Activated naive CD8-positive, alpha-beta T cell treated with anti-CD3 and anti-CD28 coated beads for 36 hours (primary cell): ENCODE results near the gene SLIRP. TPM values are rescaled to one million over a fixed set of nuclear protein-coding genes. Genes with fewer than 3 reads are reported as not detected.
"Not testable (repeated sequence)": the region's sequence is repeated elsewhere in the genome, so short reads cannot be mapped to it uniquely, and the experiment has no call there.

Experiments used
- DNase-seq: peaks from one replicate; pipeline ENCODE4 v3.0.0; 2021
- H3K27ac Mint-ChIP-seq: one replicate; pipeline ENCODE4 v1.8.0; 2022; ENCODE audit warnings: mild to moderate bottlenecking, moderate library complexity, mixed read lengths
- H3K27me3 Mint-ChIP-seq: one replicate; pipeline ENCODE4 v1.8.0; 2022; ENCODE audit warnings: mild to moderate bottlenecking, mixed read lengths
- H3K36me3 Mint-ChIP-seq: one replicate; pipeline ENCODE4 v1.8.0; 2021; ENCODE audit warnings: mild to moderate bottlenecking, mixed read lengths
- H3K4me1 Mint-ChIP-seq: one replicate; pipeline ENCODE4 v1.8.0; 2021; ENCODE audit warnings: mixed read lengths
- H3K4me3 Mint-ChIP-seq: one replicate; pipeline ENCODE4 v1.8.0; 2022; ENCODE audit warnings: mild to moderate bottlenecking, moderate library complexity, mixed read lengths
- H3K9me3 Mint-ChIP-seq: one replicate; pipeline ENCODE4 v1.8.0; 2022; ENCODE audit warnings: mixed read lengths
- total RNA-seq, 2 experiments: library from RNA; stranded (reverse); gene quantifications; one replicate each; pipeline ENCODE4 v1.2.3, GENCODE V29; 2021

SLIRP gene
- total RNA-seq, 2 experiments from 2014 or later, result 182 to 190 TPM

DNA sequence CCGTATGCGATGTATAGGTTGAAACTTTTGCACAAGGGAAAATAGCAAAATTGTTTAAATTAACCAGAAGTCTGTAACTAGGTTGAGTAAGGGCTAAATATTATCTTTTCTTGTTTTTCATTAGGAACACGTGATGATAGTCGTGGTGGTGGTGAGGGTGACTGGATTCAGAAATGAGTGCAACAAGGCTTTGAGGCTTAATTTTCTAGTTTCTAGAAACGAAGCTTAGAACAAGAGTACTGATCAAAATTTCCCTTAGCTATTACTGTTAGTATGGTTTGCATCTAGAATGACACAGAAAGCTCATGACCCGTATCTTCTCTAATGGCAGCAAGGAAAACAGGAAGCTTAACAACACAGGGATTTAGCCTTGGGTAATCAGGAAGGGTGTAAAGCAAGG, 7.0 kb downstream of the SLIRP start:
- no peaks in the 10 kb centered on the region for H3K9me3 Mint-ChIP-seq
- peaks cover 23% of the 10 kb centered on the region for H3K4me1 Mint-ChIP-seq
- H3K36me3 Mint-ChIP-seq, result peaks cover 33% of the 10 kb centered on the region
- H3K27ac Mint-ChIP-seq, result peak overlapping the region; percentile 30
- DNase-seq, result no peak
- H3K27me3 Mint-ChIP-seq, result no peaks in the 10 kb centered on the region
- no peak overlapping the region for H3K4me3 Mint-ChIP-seq

DNA sequence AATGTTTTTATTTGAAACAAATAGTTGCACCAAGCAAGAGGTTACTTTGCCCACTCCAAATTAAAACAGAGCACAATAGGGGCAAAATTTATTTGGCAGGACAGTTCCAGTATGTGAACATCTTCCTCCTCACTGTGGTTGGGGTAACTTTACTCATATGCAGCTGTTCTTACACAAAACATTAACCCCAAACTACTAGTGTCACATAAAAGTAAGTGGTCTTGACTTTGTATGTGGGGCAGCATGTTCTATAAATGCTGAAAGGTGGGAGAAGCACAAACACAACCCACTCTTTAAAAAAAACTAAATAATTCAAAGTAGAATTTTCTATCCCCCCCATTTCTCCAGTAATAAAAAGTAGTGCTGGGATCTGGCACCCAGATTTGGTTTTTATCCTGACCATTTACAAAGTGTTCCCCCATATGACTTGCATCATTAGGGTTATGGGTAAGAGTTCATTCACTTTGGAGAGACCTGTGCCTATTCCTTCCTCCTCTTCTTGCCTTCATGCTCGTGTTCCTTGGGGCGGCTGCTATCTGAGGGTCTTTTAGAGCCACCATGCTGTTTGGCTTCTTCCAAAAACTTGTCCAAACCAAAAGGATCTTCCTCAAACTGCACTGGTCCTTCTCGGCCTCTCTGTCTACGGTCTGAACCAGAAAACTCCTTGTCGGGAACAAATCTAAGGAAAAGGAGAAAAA, 9.9 kb downstream of the SLIRP start:
- Mint-ChIP-seq H3K36me3 (peaks cover 38% of the 10 kb centered on the region), H3K27ac (peak overlapping the region; percentile 47), H3K4me3 (no peak overlapping the region), H3K9me3 (no peaks in the 10 kb centered on the region), H3K27me3 (no peaks in the 10 kb centered on the region), H3K4me1 (peaks cover 15% of the 10 kb centered on the region)
- no peak for DNase-seq

DNA sequence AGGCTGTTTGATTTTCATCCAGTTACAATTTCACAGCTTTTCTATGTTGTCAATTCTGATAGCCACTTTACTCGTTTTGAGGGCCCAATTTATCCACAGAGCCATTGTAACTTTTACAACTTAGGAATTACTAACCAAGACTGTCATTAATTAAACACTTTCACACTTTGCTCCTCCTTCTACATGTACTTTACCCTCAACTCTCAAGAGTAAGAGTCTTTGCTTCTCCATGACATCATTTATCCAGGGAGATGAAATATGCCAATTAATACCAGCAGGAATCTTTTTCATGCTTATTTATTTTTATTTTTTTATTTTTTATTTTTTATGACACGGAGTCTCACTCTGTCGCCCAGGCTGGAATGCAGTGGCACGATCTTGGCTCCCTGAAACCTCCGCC, 13.5 kb downstream of the SLIRP start:
- H3K4me1 Mint-ChIP-seq, result peaks cover 4% of the 10 kb centered on the region
- no peaks in the 10 kb centered on the region for H3K9me3 Mint-ChIP-seq
- H3K4me3 Mint-ChIP-seq, result no peak overlapping the region
- H3K27me3 Mint-ChIP-seq, result no peaks in the 10 kb centered on the region
- DNase-seq, result no peak
- H3K36me3 Mint-ChIP-seq, result peaks cover 35% of the 10 kb centered on the region
- H3K27ac Mint-ChIP-seq, result no peak overlapping the region

DNA sequence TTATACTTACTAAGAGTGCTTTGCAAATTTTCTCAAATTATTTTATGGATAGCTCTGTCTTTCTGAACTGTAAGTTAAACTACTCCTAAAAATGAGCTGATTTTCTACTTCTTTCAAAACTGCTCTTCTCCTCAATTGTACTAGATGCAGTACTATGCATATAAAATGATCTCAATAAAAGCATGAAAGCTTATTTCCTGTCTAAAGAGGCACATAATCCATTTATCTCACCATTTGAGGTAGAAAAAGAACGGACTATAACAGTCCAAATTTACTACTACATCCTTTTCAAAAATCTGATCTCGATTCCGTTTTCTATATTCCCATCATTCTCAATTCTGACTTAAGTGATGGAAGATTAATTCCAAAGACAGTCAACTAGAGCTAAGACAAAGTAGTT, 14.4 kb downstream of the SLIRP start:
- peaks cover 41% of the 10 kb centered on the region for H3K36me3 Mint-ChIP-seq

DNA sequence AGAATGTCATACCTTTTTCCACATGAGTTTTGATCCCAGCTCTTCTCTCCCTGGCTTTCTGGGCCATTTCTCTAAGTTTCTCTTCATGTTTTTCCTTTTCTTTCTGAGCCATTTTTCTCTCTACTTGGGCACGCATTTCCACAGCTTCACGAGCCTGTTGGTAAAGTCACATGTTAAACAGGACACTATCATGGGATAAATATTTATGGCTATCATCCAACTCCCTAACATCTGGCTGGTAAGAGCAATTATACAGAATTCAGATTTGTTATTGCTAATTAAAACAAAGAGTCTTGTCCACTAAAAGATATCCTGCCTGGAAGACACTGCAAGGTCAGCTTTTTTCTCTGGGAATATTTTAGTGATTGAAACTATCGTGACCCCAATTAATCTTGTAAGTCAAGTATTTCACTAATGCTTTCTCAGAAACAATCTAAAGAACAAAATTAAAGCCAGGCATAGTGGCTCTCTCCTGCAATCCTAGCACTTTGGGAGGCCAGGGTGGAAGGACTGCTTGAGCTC, 23.1 kb downstream of the SLIRP start:
- Mint-ChIP-seq H3K4me1 (peaks cover 2% of the 10 kb centered on the region), H3K4me3 (no peak overlapping the region), H3K27ac (peak overlapping the region; percentile 10), H3K27me3 (no peaks in the 10 kb centered on the region), H3K9me3 (no peaks in the 10 kb centered on the region), H3K36me3 (peaks cover 34% of the 10 kb centered on the region)
- no peak for DNase-seq

More for the DNA sequence above, 14.4 kb downstream of the SLIRP start:
- no peaks in the 10 kb centered on the region for H3K9me3 Mint-ChIP-seq
- H3K27ac Mint-ChIP-seq, result peak overlapping the region; percentile 49
- H3K27me3 Mint-ChIP-seq, result no peaks in the 10 kb centered on the region
- no peak overlapping the region for H3K4me3 Mint-ChIP-seq
- DNase-seq, result no peak
- peaks cover 4% of the 10 kb centered on the region for H3K4me1 Mint-ChIP-seq

DNA sequence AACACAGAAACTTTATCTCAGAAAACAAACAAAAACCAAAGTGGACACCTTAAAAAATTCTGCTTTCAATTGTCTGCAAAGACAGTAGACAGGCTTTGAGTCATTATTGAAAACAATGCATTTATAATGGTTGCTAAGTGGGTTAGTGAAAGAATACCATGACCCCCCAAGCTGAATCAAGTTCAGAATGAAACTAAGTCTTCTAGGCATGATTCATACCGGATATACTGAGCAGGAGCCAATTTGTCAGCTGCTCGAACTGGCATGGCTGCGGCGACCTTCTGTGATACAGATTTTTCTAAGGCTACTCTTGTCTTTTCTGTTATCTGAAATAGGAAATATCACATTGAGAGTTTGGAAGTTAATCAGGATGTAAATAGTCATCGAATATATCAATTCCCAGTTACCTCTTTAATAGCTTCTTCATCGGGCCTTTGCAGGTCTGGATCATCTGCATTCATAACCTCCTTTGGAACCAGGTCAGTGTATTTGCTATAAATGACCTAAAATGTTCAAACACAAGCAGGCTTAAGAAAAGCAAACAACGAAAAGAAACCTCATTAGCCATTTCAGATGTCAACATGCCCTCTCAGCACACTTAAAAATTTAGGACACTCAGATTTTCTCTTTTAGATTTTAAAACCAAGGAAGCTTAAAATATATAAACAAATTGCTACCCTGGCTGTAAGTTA, 30.8 kb downstream of the SLIRP start:
- H3K4me1 Mint-ChIP-seq, result peaks cover 21% of the 10 kb centered on the region
- no peaks in the 10 kb centered on the region for H3K9me3 Mint-ChIP-seq
- H3K27me3 Mint-ChIP-seq, result no peaks in the 10 kb centered on the region
- H3K36me3 Mint-ChIP-seq, result peaks cover 21% of the 10 kb centered on the region
- DNase-seq, result no peak
- no peak overlapping the region for H3K4me3 Mint-ChIP-seq
- H3K27ac Mint-ChIP-seq, result no peak overlapping the region

DNA sequence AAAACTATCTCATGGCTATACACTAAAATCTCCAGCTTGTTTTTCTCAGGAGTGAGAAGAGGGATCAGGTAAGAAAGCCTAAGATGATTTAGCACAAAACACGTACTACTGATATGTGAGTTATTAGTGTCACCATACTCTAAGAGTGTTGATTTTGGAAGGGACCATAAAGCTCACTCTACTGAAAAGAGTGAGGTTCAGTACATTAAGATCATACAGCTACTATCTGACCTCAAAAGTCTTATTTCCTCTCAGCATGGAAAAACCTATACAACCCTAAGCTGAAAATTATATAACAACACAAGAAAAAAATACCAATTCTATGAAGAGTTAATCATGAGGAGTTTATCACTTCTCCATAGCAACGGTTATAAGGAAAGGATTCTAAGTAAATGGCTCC, 33.5 kb downstream of the SLIRP start:
- H3K4me3 Mint-ChIP-seq, result no peak overlapping the region
- peak overlapping the region; percentile 74 for H3K27ac Mint-ChIP-seq
- H3K9me3 Mint-ChIP-seq, result no peaks in the 10 kb centered on the region
- no peaks in the 10 kb centered on the region for H3K27me3 Mint-ChIP-seq
- H3K36me3 Mint-ChIP-seq, result peaks cover 20% of the 10 kb centered on the region
- no peak for DNase-seq
- peaks cover 25% of the 10 kb centered on the region for H3K4me1 Mint-ChIP-seq

DNA sequence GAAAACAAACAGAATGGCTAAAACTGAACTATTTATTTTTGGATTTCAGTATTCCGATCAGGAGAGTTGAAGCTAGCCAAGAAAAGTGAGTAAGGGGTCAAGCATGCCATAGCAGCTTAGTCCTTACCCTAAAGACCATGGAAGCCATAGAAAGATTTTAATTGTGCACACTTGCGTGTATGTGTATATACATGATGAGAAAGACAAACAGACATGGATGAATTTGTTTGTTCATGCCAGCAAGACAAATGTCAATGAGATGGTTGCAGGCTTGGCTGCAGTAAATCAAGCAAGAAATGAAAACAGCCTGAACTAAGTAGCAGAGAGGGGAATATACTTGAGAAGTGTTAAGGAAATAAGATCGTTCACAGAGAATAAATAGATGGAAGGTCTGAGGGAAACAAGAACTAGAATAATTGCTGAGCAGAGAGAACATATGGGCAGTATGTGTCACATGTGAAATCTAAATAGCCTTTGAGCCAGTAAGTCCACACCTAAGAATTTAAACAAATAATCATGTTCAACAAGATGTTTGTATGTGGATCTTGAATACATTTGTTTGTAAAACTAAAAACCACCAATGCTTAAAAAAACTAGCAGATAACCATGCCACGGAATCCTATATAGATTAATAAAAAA, 38.3 kb downstream of the SLIRP start:
- peaks cover 20% of the 10 kb centered on the region for H3K4me1 Mint-ChIP-seq

DNA sequence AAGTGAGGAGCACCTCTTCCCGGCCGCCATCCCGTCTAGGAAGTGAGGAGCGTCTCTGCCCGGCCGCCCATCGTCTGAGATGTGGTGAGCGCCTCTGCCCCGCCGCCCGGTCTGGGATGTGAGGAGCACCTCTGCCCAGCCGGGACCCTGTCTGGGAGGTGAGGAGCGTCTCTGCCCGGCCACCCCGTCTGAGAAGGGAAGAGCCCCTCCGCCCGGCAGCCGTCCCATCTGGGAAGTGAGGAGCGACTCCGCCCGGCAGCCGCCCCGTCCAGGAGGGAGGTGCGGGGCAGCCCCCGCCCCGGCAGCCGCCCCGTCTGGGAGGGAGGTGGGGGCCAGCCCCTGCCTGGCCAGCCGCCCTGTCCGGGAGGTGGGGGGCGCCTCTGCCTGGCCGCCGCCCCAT, 39.5 kb downstream of the SLIRP start:
- peaks cover 36% of the 10 kb centered on the region for H3K36me3 Mint-ChIP-seq
- not testable (repeated sequence) for H3K4me1 Mint-ChIP-seq, H3K4me3 Mint-ChIP-seq, H3K9me3 Mint-ChIP-seq, H3K27ac Mint-ChIP-seq, H3K27me3 Mint-ChIP-seq, DNase-seq

More for the DNA sequence above, 38.3 kb downstream of the SLIRP start:
- Mint-ChIP-seq H3K27me3 (no peaks in the 10 kb centered on the region), H3K4me3 (no peak overlapping the region), H3K36me3 (peaks cover 36% of the 10 kb centered on the region), H3K27ac (no peak overlapping the region), H3K9me3 (no peaks in the 10 kb centered on the region)
- DNase-seq, result no peak

DNA sequence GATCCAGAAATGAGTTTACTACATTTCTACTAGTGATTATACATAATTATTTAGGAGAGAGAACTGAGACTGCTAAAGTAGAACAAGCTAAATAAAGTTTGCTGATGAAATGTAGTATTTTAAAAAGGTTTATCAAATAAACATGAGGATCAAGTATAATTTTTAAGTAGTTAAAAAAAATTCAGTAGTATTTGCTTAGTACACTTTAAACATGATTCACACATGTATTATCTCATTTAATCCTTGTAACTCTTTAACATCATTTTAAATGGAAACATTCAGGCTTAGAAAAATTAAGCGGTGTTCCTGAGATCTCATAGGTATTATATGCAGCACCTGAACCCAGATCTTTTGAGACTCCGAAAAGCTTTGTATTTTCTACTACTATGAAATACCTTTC, 44.4 kb downstream of the SLIRP start:
- no peak for DNase-seq
- no peaks in the 10 kb centered on the region for H3K27me3 Mint-ChIP-seq
- peaks cover 15% of the 10 kb centered on the region for H3K4me1 Mint-ChIP-seq
- no peak overlapping the region for H3K4me3 Mint-ChIP-seq
- H3K9me3 Mint-ChIP-seq, result no peaks in the 10 kb centered on the region
- peaks cover 40% of the 10 kb centered on the region for H3K36me3 Mint-ChIP-seq
- no peak overlapping the region for H3K27ac Mint-ChIP-seq

DNA sequence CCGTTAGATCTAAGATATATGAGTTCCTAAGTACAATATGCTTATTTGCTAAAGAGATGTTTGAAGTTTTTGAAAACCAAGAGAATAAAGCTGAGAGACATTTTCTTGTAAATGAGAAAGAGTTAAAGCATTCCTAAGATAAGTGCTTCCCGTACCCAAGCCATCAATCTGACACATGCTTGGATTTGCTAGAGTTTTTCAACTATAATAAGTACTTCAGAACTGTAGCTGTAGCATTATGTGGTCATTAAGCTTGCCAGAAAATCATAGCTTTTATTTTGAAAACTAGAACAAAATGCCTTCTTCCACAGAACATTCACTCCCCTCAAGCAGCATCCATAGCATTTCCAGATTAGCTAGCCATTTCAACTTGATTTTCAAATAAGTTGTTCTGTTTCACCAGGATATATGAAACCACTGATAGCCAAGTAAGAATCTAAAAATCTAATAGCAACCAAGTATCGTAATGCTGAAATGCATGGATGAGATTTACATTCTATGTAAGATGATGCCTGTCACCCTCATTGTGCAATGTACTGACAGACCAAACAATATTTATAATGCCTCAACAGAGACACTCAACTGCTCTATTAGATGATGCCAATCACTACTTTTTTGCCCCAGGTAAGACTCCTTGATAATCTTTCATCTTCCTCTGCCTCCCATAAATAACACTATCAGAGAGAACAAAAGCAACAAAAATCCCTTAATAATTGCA, 45.1 kb downstream of the SLIRP start:
- no peak for DNase-seq
- Mint-ChIP-seq H3K9me3 (no peaks in the 10 kb centered on the region), H3K27me3 (no peaks in the 10 kb centered on the region), H3K27ac (no peak overlapping the region), H3K36me3 (peaks cover 38% of the 10 kb centered on the region), H3K4me1 (peaks cover 20% of the 10 kb centered on the region), H3K4me3 (no peak overlapping the region)

DNA sequence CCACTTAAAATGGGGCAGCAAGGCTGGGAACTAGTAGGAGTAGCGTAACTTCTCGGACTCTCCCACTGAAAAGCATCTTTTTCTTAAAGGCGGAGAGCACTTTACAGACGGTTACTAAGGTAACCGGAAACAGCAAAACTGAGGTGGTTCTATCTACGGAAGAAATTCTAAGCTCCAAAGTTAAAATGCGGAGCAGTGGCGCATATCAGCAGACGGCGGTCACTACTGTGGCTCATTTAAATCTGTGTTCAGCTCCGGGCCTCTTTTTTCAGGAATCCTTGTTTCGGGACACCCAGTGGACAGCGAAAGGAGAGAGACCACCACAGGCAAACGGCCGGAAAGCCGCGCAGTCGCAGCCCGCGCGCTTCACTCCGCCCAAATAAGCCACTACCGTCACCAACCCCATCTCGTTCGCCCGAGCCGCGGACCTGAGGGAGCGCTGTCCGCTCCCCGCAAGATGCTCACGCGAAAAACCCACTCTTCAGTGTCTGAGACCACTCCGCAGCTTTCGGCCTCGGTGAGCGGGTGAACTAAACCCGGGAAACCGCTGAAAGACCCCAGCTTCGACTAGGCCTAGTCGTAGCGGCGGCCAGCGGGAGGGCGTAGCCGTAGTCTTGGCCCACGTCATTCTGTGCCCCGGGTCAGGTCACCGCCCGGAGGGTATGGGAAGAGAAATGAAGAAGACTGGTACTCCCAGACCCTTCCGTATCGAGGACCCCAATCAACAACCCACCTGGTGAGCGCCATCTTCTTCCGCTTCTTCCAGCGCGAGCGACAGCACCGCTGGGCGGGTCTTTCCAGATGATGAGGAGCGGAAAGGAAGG, 52.7 kb downstream of the SLIRP start, which contains the start of gene SNW1:
Gene SNW1 (minus strand): TSS at position 776 of the 824 bp plus-strand sequence. CDS start 29 bp downstream, at position 747.
- peak within 1 kb of the TSS; percentile 97 for H3K27ac Mint-ChIP-seq

DNA sequence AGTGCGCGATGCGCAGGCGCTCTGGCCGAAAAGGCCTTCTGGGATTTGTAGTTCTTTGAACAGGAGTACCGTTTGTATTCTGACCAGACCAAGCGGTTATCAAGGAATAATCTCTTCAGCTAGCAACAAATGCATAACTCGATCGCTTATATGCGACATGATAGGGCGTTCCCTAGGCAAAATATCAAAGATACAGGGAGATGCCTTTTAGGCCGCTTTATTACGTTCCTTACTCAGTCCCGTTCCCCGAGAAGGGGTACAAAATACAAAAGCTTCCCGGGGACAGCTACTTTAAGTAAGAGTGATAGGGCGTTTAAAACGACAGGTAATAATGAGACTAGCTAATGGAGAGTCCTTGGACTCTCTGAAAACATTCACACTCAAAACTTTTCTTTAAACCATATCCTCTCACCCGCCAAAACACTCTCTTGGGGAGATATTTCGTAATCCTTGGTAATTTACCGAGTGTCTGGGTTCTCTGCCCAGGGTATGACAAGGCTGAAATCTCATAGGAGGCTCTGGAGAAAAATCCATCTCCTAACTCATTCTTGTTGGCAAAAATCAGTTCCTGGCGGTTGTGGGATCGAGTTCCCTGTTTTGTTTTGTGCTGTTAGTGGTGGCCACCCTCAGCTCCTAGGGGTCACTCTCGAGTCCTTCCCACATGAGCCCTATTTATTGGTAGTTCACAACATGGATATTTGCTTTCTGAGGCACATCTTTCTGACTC, 53.5 kb downstream of the SLIRP start:
- no peak for DNase-seq
- Mint-ChIP-seq H3K36me3 (peaks cover 14% of the 10 kb centered on the region), H3K27me3 (no peaks in the 10 kb centered on the region), H3K4me1 (peaks cover 29% of the 10 kb centered on the region), H3K27ac (peak overlapping the region; percentile 97), H3K9me3 (no peaks in the 10 kb centered on the region), H3K4me3 (peak overlapping the region; percentile 93)

More for the DNA sequence above, 52.7 kb downstream of the SLIRP start, which contains the start of gene SNW1:
- Mint-ChIP-seq H3K4me3 (peak within 1 kb of the TSS; percentile 93), H3K36me3 (peaks cover 21% of the 10 kb centered on the region), H3K9me3 (no peaks in the 10 kb centered on the region), H3K4me1 (peaks cover 29% of the 10 kb centered on the region), H3K27me3 (no peaks in the 10 kb centered on the region)
- peak; percentile 91 for DNase-seq
